ENCODE results near the gene PPP1R8.

The PPP1R8 gene

GRCh38 chr1:27872059-27872801 is 41.6 kb downstream of the PPP1R8 start, which contains the start of gene THEMIS2:
THEMIS2 (plus strand) TSS chr1:27872544; CDS start chr1:27872572, 28 bp downstream.
- DNase-seq (ENCODE audit: low read depth): peak; percentile 61

GRCh38 chr1:27872802-27873551 is 42.4 kb downstream of the PPP1R8 start:
- no peak for DNase-seq (ENCODE audit: low read depth)

- DNase-seq (ENCODE audit: low read depth): no peak
Observed at GRCh38 chr1:27873671-27874384, 43.2 kb downstream of the PPP1R8 start.

- no peak for DNase-seq (ENCODE audit: low read depth)
Observed at GRCh38 chr1:27876341-27877114, 45.9 kb downstream of the PPP1R8 start.

- DNase-seq (ENCODE audit: low read depth): no peak
Observed at GRCh38 chr1:27877115-27877416, 46.5 kb downstream of the PPP1R8 start.

- DNase-seq (ENCODE audit: low read depth): no peak
Observed at GRCh38 chr1:27878039-27878438, 47.5 kb downstream of the PPP1R8 start.

- no peak for DNase-seq (ENCODE audit: low read depth)
Observed at GRCh38 chr1:27878787-27879335, 48.3 kb downstream of the PPP1R8 start.

- DNase-seq (ENCODE audit: low read depth): no peak
Observed at GRCh38 chr1:27879374-27880082, 48.9 kb downstream of the PPP1R8 start.

GRCh38 chr1:27882543-27882903 is 51.9 kb downstream of the PPP1R8 start:
- no peak for DNase-seq (ENCODE audit: low read depth)

- DNase-seq (ENCODE audit: low read depth): no peak
Observed at GRCh38 chr1:27883536-27883935, 53.0 kb downstream of the PPP1R8 start.

GRCh38 chr1:27884006-27884954 is 53.7 kb downstream of the PPP1R8 start:
- no peak for DNase-seq (ENCODE audit: low read depth)

- DNase-seq (ENCODE audit: low read depth): no peak
Observed at GRCh38 chr1:27885114-27885528, 54.5 kb downstream of the PPP1R8 start.

- DNase-seq (ENCODE audit: low read depth): no peak
Observed at GRCh38 chr1:27885621-27886352, 55.2 kb downstream of the PPP1R8 start.

- DNase-seq (ENCODE audit: low read depth): no peak
Observed at GRCh38 chr1:27886353-27886679, 55.7 kb downstream of the PPP1R8 start.

- DNase-seq (ENCODE audit: low read depth): no peak
Observed at GRCh38 chr1:27886744-27887143, 56.2 kb downstream of the PPP1R8 start.

- DNase-seq (ENCODE audit: low read depth): peak; percentile 11
Observed at GRCh38 chr1:27887215-27888021, 56.8 kb downstream of the PPP1R8 start.

- DNase-seq (ENCODE audit: low read depth): no peak
Observed at GRCh38 chr1:27889506-27889905, 58.9 kb downstream of the PPP1R8 start.

- no peak for DNase-seq (ENCODE audit: low read depth)
Observed at GRCh38 chr1:27891196-27891889, 60.8 kb downstream of the PPP1R8 start.
